A549 treated with AZD9567 at 1 μM for 4 hours (cell line): ENCODE data around the gene RECQL5. TPM values are rescaled to one million over a fixed set of nuclear protein-coding genes. Genes with fewer than 3 reads are reported as not detected.

Source experiments
- total RNA-seq: library from RNA; stranded (reverse); fragments of 200-300 nt; extraction: Qiagen RNA extraction; gene quantifications from 5 replicates; pipeline ENCODE4 v1.2.3, GENCODE V29; 2022; ENCODE audit not compliant: insufficient read depth

The RECQL5 gene
- total RNA-seq, result 23.8 to 30.3 TPM (median 27.1 TPM) in 5 replicates

DNA sequence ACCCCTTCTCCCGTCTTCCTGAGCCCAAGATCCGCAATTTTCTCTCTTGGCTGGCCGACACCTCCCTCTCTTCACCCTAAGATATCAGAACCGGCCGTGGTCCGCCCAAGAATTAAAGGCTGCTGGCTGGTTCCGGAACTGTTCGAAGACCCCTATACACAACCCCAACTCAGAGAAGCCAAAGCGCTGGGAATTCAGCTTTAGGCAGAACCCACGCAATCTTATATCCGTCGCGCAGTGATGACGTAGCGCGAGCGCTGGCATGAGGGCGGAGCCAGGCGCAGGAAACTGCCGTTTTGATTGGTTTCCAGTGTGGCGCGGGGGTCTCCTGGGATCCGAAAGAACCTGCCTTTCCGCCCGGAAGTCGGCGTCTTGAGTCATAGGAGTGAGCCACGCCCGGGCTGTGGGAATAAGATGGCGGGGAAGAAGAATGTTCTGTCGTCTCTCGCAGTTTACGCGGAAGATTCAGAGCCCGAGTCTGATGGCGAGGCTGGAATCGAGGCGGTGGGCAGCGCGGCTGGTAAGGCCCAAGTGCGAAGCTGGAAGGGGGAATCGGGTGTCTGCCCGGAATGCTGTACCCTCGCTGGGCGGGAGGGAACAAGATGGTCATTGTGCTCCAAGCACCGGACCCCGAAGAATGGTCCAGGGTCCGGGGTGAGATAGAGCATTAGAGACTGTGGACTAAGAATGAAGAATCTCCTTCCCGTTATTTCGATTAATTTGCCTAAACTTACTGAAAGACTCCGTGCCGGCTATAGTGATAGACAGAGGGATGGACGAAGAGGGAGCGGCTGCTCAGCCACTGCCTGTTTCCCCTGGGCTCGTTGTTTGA lies at the start of gene RECQL5, which contains the start of gene SAP30BP:
Gene RECQL5, minus strand, starts transcription at position 196 of the 832 bp plus-strand sequence. CDS start 597 bp downstream, outside the sequence.
Gene SAP30BP, plus strand, starts transcription at position 380 of the 832 bp plus-strand sequence. Its CDS starts 35 bp downstream, at position 415.

GRCh38 chr17:75632863-75633485 lies 34.0 kb downstream of the RECQL5 start, which contains the start of gene SMIM5:
Gene SMIM5 (plus strand): TSS chr17:75633434. CDS start chr17:75640202, 6,768 bp downstream.

DNA sequence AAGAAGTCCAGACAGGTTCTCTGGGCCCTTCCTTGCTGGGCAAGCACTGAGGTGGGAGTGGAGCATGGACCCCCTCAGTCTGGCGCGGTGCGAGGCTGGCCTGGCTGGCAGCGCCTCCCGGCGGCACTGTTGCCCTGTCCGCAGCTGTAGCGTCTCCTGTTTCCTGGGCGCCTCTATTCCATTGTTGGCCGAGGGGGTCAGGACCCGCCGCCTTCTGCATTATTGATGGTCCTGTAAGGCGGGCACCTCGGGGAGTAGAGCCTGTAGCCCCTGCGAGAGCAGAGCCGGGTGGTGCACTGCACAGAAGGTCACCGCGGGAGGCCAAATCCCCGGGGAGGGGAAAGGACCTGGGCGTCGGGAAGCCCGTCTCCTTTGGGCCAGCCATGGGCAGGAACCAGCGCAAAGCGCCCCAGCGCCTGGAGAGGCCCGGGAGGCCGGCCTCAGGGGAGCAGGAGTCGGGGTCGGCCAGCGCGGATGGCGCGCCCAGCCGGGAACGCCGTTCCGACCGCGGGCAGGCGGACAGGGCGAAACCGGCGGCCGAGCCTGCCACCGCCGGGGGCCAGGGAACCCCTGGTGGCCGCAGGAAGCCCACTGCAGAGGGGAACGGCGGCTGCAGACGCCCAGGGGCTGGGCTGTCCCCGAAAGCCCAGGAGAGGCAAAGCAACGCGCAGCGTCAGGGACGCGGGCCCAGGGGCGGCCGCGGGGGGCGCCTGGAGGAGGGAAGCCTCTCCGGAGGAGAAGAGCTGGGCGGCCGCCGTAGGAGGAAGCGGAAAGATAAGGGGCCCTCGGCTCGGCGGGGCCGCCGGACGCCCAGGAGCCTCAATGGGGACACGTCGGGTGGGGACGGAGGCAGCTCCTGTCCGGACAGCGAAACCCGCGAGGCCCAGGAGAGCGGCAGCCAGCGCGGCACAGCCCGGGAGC lies 79.0 kb downstream of the RECQL5 start, which contains the start of gene MYO15B:
Gene MYO15B, plus strand, starts transcription at position 126 of the 921 bp plus-strand sequence. Its CDS starts 258 bp downstream, at position 384.

Other genes starting within 250 kb of the RECQL5 start
- 40.4 to 81.2 TPM (median 42.0 TPM) in 5 replicates for gene TMEM94, start 210.5 kb downstream of the RECQL5 start, total RNA-seq
- gene CASKIN2, start 151.6 kb downstream of the RECQL5 start, total RNA-seq, result 9.0 to 12.1 TPM (median 9.9 TPM) in 5 replicates
- 37.9 to 51.8 TPM (median 46.7 TPM) in 5 replicates for gene TSEN54, start 150.6 kb downstream of the RECQL5 start, total RNA-seq
- gene LLGL2, start 141.5 kb downstream of the RECQL5 start, total RNA-seq, result 13.8 to 36.2 TPM (median 33.6 TPM) in 5 replicates
- 30.7 to 53.7 TPM (median 43.5 TPM) in 5 replicates for gene MYO15B, start 79.4 kb downstream of the RECQL5 start, total RNA-seq
- gene SMIM5, start 33.7 kb downstream of the RECQL5 start, total RNA-seq, result 0.64 to 0.79 TPM (median 0.72 TPM) in 4 of 5 replicates, not detected in the other
- gene SAP30BP, start 184 bp upstream of the RECQL5 start, total RNA-seq, result 124 to 134 TPM (median 129 TPM) in 5 replicates
- 79.7 to 102 TPM (median 95.5 TPM) in 5 replicates for gene ITGB4, start 54.3 kb upstream of the RECQL5 start, total RNA-seq
- 64.4 to 81.9 TPM (median 77.0 TPM) in 5 replicates for gene GALK1, start 98.0 kb upstream of the RECQL5 start, total RNA-seq
- 24.9 to 41.9 TPM (median 29.4 TPM) in 5 replicates for gene UNK, start 117.7 kb upstream of the RECQL5 start, total RNA-seq
- gene UNC13D, start 177.2 kb upstream of the RECQL5 start, total RNA-seq, result 3.8 to 5.9 TPM (median 4.7 TPM) in 5 replicates
- gene WBP2, start 188.2 kb upstream of the RECQL5 start, total RNA-seq, result 76.9 to 93.6 TPM (median 84.8 TPM) in 5 replicates
- gene TRIM47, start 211.4 kb upstream of the RECQL5 start, total RNA-seq, result 149 to 167 TPM (median 156 TPM) in 5 replicates
- gene TRIM65, start 229.8 kb upstream of the RECQL5 start, total RNA-seq, result 24.6 to 42.5 TPM (median 37.6 TPM) in 5 replicates
- 100 to 137 TPM (median 130 TPM) in 5 replicates for gene MRPL38, start 237.7 kb upstream of the RECQL5 start, total RNA-seq